ENCODE results near the gene SMCHD1. TPM values are rescaled to one million over a fixed set of nuclear protein-coding genes. Genes with fewer than 3 reads are reported as not detected.

Gene SMCHD1
- total RNA-seq, 4 donors from 2014 or later, result 57.2 to 204 (median 105) TPM

- no peak for TF ChIP-seq CTCF (IDR thresholded peaks at IDR 0.05)
- DNase-seq, result no peak
- H3K4me3 ChIP-seq, result peak overlapping the region; percentile 77 to 94 (median 94)
Measured at GRCh38 chr18:2654169-2654927, 1.2 kb upstream of the SMCHD1 start.

GRCh38 chr18:2654928-2655177 is 673 bp upstream of the SMCHD1 start:
- peak in 1 of 3 donors; percentile 89 for DNase-seq
- peak overlapping the region; percentile 77 to 94 (median 94) for H3K4me3 ChIP-seq
- H3K4me1 ChIP-seq, result peaks cover 0 to 27% (median 0%) of the 10 kb centered on the region in 4 donors
- H3K9me3 ChIP-seq, result no peaks in the 10 kb centered on the region
- TF ChIP-seq POLR2A (IDR thresholded peaks at IDR 0.05) (no peak), CTCF (IDR thresholded peaks at IDR 0.05) (no peak)
- H3K27ac ChIP-seq, result peak overlapping the region; percentile 99 to 100 (median 100)
- H3K36me3 ChIP-seq, result no peaks in the 10 kb centered on the region
- no peaks in the 10 kb centered on the region for H3K27me3 ChIP-seq

More at GRCh38 chr18:2654169-2654927, 1.2 kb upstream of the SMCHD1 start:
- Histone ChIP-seq H3K27me3 (no peaks in the 10 kb centered on the region), H3K27ac (peak overlapping the region; percentile 99 to 100 (median 100)), H3K4me1 (peaks cover 0 to 22% (median 0%) of the 10 kb centered on the region in 4 donors), H3K9me3 (no peaks in the 10 kb centered on the region), H3K36me3 (no peaks in the 10 kb centered on the region)

GRCh38 chr18:2655954-2656236 is 369 bp downstream of the SMCHD1 start:
- H3K9me3 ChIP-seq, result no peaks in the 10 kb centered on the region
- H3K27me3 ChIP-seq, result no peaks in the 10 kb centered on the region
- H3K4me1 ChIP-seq, result peaks cover 0 to 29% (median 0%) of the 10 kb centered on the region in 4 donors
- peak overlapping the region; percentile 99 to 100 (median 100) for H3K27ac ChIP-seq
- peak overlapping the region; percentile 77 to 94 (median 94) for H3K4me3 ChIP-seq
- H3K36me3 ChIP-seq, result no peaks in the 10 kb centered on the region
- TF ChIP-seq CTCF (IDR thresholded peaks at IDR 0.05), result no peak
- TF ChIP-seq POLR2A (IDR thresholded peaks at IDR 0.05), result no peak
- no peak for DNase-seq

GRCh38 chr18:2656237-2656980 is 883 bp downstream of the SMCHD1 start:
- DNase-seq, result peak; percentile 63 to 82 (median 76)
- Histone ChIP-seq H3K27me3 (no peaks in the 10 kb centered on the region), H3K36me3 (no peaks in the 10 kb centered on the region), H3K27ac (peak overlapping the region; percentile 99 to 100 (median 100)), H3K9me3 (no peaks in the 10 kb centered on the region), H3K4me3 (peak overlapping the region; percentile 77 to 94 (median 94)), H3K4me1 (peaks cover 0 to 29% (median 0%) of the 10 kb centered on the region in 4 donors)
- TF ChIP-seq POLR2A (IDR thresholded peaks at IDR 0.05), result no peak
- no peak for TF ChIP-seq CTCF (IDR thresholded peaks at IDR 0.05)

GRCh38 chr18:2656981-2657512 is 1.5 kb downstream of the SMCHD1 start:
- peak overlapping the region; percentile 99 to 100 (median 100) for H3K27ac ChIP-seq
- no peaks in the 10 kb centered on the region for H3K9me3 ChIP-seq
- no peaks in the 10 kb centered on the region for H3K36me3 ChIP-seq
- H3K27me3 ChIP-seq, result no peaks in the 10 kb centered on the region
- H3K4me3 ChIP-seq, result peak overlapping the region; percentile 77 to 94 (median 94)
- H3K4me1 ChIP-seq, result peaks cover 0 to 29% (median 0%) of the 10 kb centered on the region in 4 donors
- DNase-seq, result no peak
- TF ChIP-seq CTCF (IDR thresholded peaks at IDR 0.05) (no peak), POLR2A (IDR thresholded peaks at IDR 0.05) (no peak)

Data from Peyer's patch (tissue), 4 donors.